Lower leg skin (tissue), 3 donors: ENCODE results near the gene UROC1.

Experiments used
- CTCF ChIP-seq, 3 donors: fragments of 450-650 bp; IDR thresholded peaks; one replicate each; pipeline ENCODE4 v1.5.1; 2016; ENCODE audit warnings: antibody characterized with exemption in 3 of 3, mild to moderate bottlenecking in 3 of 3, moderate library complexity in 2 of 3
- POLR2A ChIP-seq, 2 donors: fragments of 450-650 bp; IDR thresholded peaks; one replicate each; pipeline ENCODE4 v1.6.1; 2016 to 2017; ENCODE audit warnings: antibody characterized with exemption in 2 of 2, mild to moderate bottlenecking in 1 of 2, moderate library complexity in 1 of 2

GRCh38 chr3:126516936-126517290 is 660 bp downstream of the UROC1 start:
- TF ChIP-seq CTCF (IDR thresholded peaks at IDR 0.05): no peak
- TF ChIP-seq POLR2A (IDR thresholded peaks at IDR 0.05): no peak
